NCI-H2196 treated with DMSO at 0.1 percent for 48 hours (cell line): ENCODE measurements around the gene CDH20.

Source experiments
- DNase-seq: peaks from one replicate; lab custom pipeline; 2025; ENCODE audit not compliant: unreplicated experiment; lab: John Stamatoyannopoulos, UW

CDH20 gene

GRCh38 chr18:61572084-61572655 is 238.9 kb downstream of the CDH20 start:
- DNase-seq, result no peak

- no peak for DNase-seq
These were observed 239.6 kb downstream of the CDH20 start for GRCh38 chr18:61572871-61573270.

- DNase-seq, result no peak
These were observed 241.4 kb downstream of the CDH20 start for GRCh38 chr18:61574665-61575064.

- no peak for DNase-seq
These were observed 242.2 kb downstream of the CDH20 start for GRCh38 chr18:61575419-61575818.

GRCh38 chr18:61578846-61579245 is 245.6 kb downstream of the CDH20 start:
- no peak for DNase-seq

GRCh38 chr18:61579581-61579980 is 246.4 kb downstream of the CDH20 start:
- no peak for DNase-seq

GRCh38 chr18:61580046-61580445 is 246.8 kb downstream of the CDH20 start:
- DNase-seq, result no peak

GRCh38 chr18:61581578-61582201 is 248.5 kb downstream of the CDH20 start:
- DNase-seq, result peak; percentile 26

- no peak for DNase-seq
These were observed 249.0 kb downstream of the CDH20 start for GRCh38 chr18:61582202-61582710.

- no peak for DNase-seq
These were observed 250.3 kb downstream of the CDH20 start for GRCh38 chr18:61583548-61583947.

GRCh38 chr18:61587865-61588264 is 254.6 kb downstream of the CDH20 start:
- no peak for DNase-seq

GRCh38 chr18:61589053-61589723 is 256.0 kb downstream of the CDH20 start:
- no peak for DNase-seq

GRCh38 chr18:61589724-61590065 is 256.5 kb downstream of the CDH20 start:
- DNase-seq, result no peak

- no peak for DNase-seq
These were observed 258.0 kb downstream of the CDH20 start for GRCh38 chr18:61591253-61591652.

GRCh38 chr18:61595615-61596251 is 262.5 kb downstream of the CDH20 start:
- DNase-seq, result no peak

GRCh38 chr18:61596296-61596695 is 263.1 kb downstream of the CDH20 start:
- DNase-seq, result no peak

GRCh38 chr18:61597316-61597715 is 264.1 kb downstream of the CDH20 start:
- no peak for DNase-seq

- DNase-seq, result no peak
These were observed 267.2 kb downstream of the CDH20 start for GRCh38 chr18:61600422-61600821.

GRCh38 chr18:61602836-61603235 is 269.6 kb downstream of the CDH20 start:
- DNase-seq, result no peak
